A549 treated with DMSO at 1 μM for 4 hours (cell line): ENCODE results near the gene KHDRBS1. TPM values are rescaled to one million over a fixed set of nuclear protein-coding genes. Genes with fewer than 3 reads are reported as not detected.

Experiments used
- total RNA-seq: library from RNA; stranded (reverse); fragments of 200-300 nt; extraction: Qiagen RNA extraction; gene quantifications from 5 replicates; pipeline ENCODE4 v1.2.3, GENCODE V29; 2022; ENCODE audit warnings: low read depth

The KHDRBS1 gene
- total RNA-seq: 120 to 141 TPM (median 139 TPM) in 5 replicates

GRCh38 chr1:32013386-32014198, at the start of gene KHDRBS1:
Gene KHDRBS1 (plus strand): TSS chr1:32013868. CDS start chr1:32013996, 128 bp downstream.

GRCh38 chr1:32072622-32073298, 59.1 kb downstream of the KHDRBS1 start, which contains the start of gene TMEM39B:
Gene TMEM39B (plus strand): TSS chr1:32072939. CDS start chr1:32073048, 109 bp downstream.

Other genes with a start within 250 kb of the KHDRBS1 start
- 5.7 to 7.7 TPM (median 7.4 TPM) in 5 replicates for gene ADGRB2, start 249.5 kb upstream of the KHDRBS1 start, total RNA-seq
- gene SPOCD1, start 197.8 kb upstream of the KHDRBS1 start, total RNA-seq: 4.6 to 8.0 TPM (median 5.0 TPM) in 5 replicates
- 218 to 232 TPM (median 223 TPM) in 5 replicates for gene PTP4A2, start 75.5 kb upstream of the KHDRBS1 start, total RNA-seq
- gene TMEM39B, start 59.1 kb downstream of the KHDRBS1 start, total RNA-seq: 9.8 to 14.2 TPM (median 13.0 TPM) in 5 replicates
- gene KPNA6, start 94.2 kb downstream of the KHDRBS1 start, total RNA-seq: 17.7 to 20.0 TPM (median 18.3 TPM) in 5 replicates
- gene TXLNA, start 165.8 kb downstream of the KHDRBS1 start, total RNA-seq: 30.6 to 32.8 TPM (median 31.2 TPM) in 5 replicates
- gene CCDC28B, start 186.7 kb downstream of the KHDRBS1 start, total RNA-seq: 1.6 to 2.3 TPM (median 2.0 TPM) in 5 replicates
- 1.7 to 2.5 TPM (median 1.9 TPM) in 5 replicates for gene IQCC, start 191.8 kb downstream of the KHDRBS1 start, total RNA-seq
- gene DCDC2B, start 195.2 kb downstream of the KHDRBS1 start, total RNA-seq: not detected in 5 replicates
- 7.8 to 9.7 TPM (median 8.7 TPM) in 5 replicates for gene TMEM234, start 208.5 kb downstream of the KHDRBS1 start, total RNA-seq
- 276 to 303 TPM (median 282 TPM) in 5 replicates for gene EIF3I, start 208.5 kb downstream of the KHDRBS1 start, total RNA-seq
- 0.63 to 0.89 TPM (median 0.72 TPM) in 5 replicates for gene FAM167B, start 233.4 kb downstream of the KHDRBS1 start, total RNA-seq
- 0.07 TPM in 1 of 5 replicates, not detected in the others for gene LCK, start 237.4 kb downstream of the KHDRBS1 start, total RNA-seq